ENCODE results near the gene CAPN10. TPM values are rescaled to one million over a fixed set of nuclear protein-coding genes. Genes with fewer than 3 reads are reported as not detected.

CAPN10 gene
- polyA plus RNA-seq, 3 donors, result 7.3 to 57.0 (median 7.4) TPM

DNA sequence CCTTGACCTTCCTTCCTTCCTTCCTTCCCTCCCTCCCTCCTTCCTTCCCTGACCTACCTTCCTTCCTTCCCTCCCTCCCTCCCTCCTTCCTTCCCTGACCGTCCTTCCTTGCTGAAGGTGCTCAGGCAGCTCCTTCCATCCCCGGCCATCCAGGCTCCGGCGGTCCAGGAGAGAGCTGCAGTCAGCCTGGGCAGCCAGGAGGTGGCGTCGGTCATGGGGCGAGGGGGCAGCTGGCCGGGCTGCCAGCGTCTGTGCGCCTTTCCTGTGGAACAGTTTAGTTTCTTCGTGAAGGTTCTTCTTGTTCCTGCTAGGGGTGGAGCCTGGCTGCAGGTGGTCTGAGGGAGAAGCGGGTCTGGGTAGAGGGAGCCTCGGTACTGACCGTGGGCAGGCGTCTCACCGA lies 54.4 kb downstream of the CAPN10 start:
- H2AFZ ChIP-seq (ENCODE audit: insufficient read depth, low read depth, low read length, poor library complexity, severe bottlenecking), result no peak overlapping the region
- TF ChIP-seq, protein P1, sequence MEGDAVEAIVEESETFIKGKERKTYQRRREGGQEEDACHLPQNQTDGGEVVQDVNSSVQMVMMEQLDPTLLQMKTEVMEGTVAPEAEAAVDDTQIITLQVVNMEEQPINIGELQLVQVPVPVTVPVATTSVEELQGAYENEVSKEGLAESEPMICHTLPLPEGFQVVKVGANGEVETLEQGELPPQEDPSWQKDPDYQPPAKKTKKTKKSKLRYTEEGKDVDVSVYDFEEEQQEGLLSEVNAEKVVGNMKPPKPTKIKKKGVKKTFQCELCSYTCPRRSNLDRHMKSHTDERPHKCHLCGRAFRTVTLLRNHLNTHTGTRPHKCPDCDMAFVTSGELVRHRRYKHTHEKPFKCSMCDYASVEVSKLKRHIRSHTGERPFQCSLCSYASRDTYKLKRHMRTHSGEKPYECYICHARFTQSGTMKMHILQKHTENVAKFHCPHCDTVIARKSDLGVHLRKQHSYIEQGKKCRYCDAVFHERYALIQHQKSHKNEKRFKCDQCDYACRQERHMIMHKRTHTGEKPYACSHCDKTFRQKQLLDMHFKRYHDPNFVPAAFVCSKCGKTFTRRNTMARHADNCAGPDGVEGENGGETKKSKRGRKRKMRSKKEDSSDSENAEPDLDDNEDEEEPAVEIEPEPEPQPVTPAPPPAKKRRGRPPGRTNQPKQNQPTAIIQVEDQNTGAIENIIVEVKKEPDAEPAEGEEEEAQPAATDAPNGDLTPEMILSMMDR (IDR thresholded peaks at IDR 0.05), result peak; percentile 35
- H3K4me3 ChIP-seq (replicated peaks in 1 of 3; ENCODE audit: low read depth in 2 of 3, low read length in 3 of 3), result no peak overlapping the region
- H3K79me2 ChIP-seq (ENCODE audit: insufficient read depth, low read length), result no peaks in the 10 kb centered on the region
- H3K27ac ChIP-seq (ENCODE audit: low read depth in 1 of 2, low read length in 2 of 2), result no peak overlapping the region
- no peaks in the 10 kb centered on the region for H4K20me1 ChIP-seq (ENCODE audit: insufficient read depth, low read length)
- Mint-ChIP-seq H3K4me3 (no peak overlapping the region), H3K36me3 (no peaks in the 10 kb centered on the region), H3K27me3 (ENCODE audit: low read depth in 3 of 3) (peaks cover 12 to 18% (median 12%) of the 10 kb centered on the region in 3 donors), H3K27ac (no peak overlapping the region), H3K4me1 (peaks cover 4% of the 10 kb centered on the region), H3K9me3 (peaks cover 0 to 22% (median 1%) of the 10 kb centered on the region in 7 donors)
- H3K27me3 ChIP-seq (ENCODE audit: control insufficient read depth in 2 of 2, insufficient read depth in 2 of 2, low read length in 2 of 2), result no peaks in the 10 kb centered on the region
- H3K9ac ChIP-seq (ENCODE audit: insufficient read depth, low read length, poor library complexity, severe bottlenecking), result no peak overlapping the region
- peaks cover 0 to 9% of the 10 kb centered on the region in 2 donors for H3K9me3 ChIP-seq (replicated peaks in 1 of 2; ENCODE audit: control insufficient read depth in 1 of 2, insufficient read depth in 1 of 2, low read length in 2 of 2)
- DNase-seq, result peak in 2 of 3 donors; percentile 21 to 23
- no peaks in the 10 kb centered on the region for H3K36me3 ChIP-seq (replicated peaks in 1 of 2; ENCODE audit: control insufficient read depth in 1 of 2, insufficient read depth in 2 of 2, low read length in 2 of 2)
- H3K4me2 ChIP-seq (replicated peaks; ENCODE audit: extremely low read depth, low read length, poor library complexity, severe bottlenecking), result no peak overlapping the region
- intact Hi-C loops (cut with micrococcal nuclease), result no loop called here
- H3K4me1 ChIP-seq (ENCODE audit: control insufficient read depth in 1 of 2, insufficient read depth in 2 of 2, low read length in 2 of 2), result peaks cover 3 to 7% of the 10 kb centered on the region in 2 donors
- WGBS (ENCODE audit: insufficient coverage), result 28% methylated on average over 5 of the region's 16 CpGs

- intact Hi-C loops (cut with micrococcal nuclease), result no loop called here
- no peak overlapping the region for H3K4me3 Mint-ChIP-seq
- TF ChIP-seq, protein P1 (IDR thresholded peaks at IDR 0.05), result no peak
- H3K36me3 Mint-ChIP-seq, result no peaks in the 10 kb centered on the region
- Histone ChIP-seq H3K36me3 (replicated peaks in 1 of 2; ENCODE audit: control insufficient read depth in 1 of 2, insufficient read depth in 2 of 2, low read length in 2 of 2) (no peaks in the 10 kb centered on the region), H3K4me2 (replicated peaks; ENCODE audit: extremely low read depth, low read length, poor library complexity, severe bottlenecking) (no peak overlapping the region), H3K9me3 (replicated peaks in 1 of 2; ENCODE audit: control insufficient read depth in 1 of 2, insufficient read depth in 1 of 2, low read length in 2 of 2) (peaks cover 0 to 11% of the 10 kb centered on the region in 2 donors), H2AFZ (ENCODE audit: insufficient read depth, low read depth, low read length, poor library complexity, severe bottlenecking) (no peak overlapping the region), H3K4me3 (replicated peaks in 1 of 3; ENCODE audit: low read depth in 2 of 3, low read length in 3 of 3) (no peak overlapping the region), H3K9ac (ENCODE audit: insufficient read depth, low read length, poor library complexity, severe bottlenecking) (no peak overlapping the region), H3K27me3 (ENCODE audit: control insufficient read depth in 2 of 2, insufficient read depth in 2 of 2, low read length in 2 of 2) (peaks cover 0 to 3% of the 10 kb centered on the region in 2 donors), H3K4me1 (ENCODE audit: control insufficient read depth in 1 of 2, insufficient read depth in 2 of 2, low read length in 2 of 2) (peaks cover 2 to 12% of the 10 kb centered on the region in 2 donors), H3K27ac (ENCODE audit: low read depth in 1 of 2, low read length in 2 of 2) (no peak overlapping the region), H4K20me1 (ENCODE audit: insufficient read depth, low read length) (no peaks in the 10 kb centered on the region), H3K79me2 (ENCODE audit: insufficient read depth, low read length) (no peaks in the 10 kb centered on the region)
- no peak for DNase-seq
- peaks cover 11% of the 10 kb centered on the region for H3K4me1 Mint-ChIP-seq
- H3K9me3 Mint-ChIP-seq, result peaks cover 1 to 25% (median 3%) of the 10 kb centered on the region in 7 donors
- H3K27ac Mint-ChIP-seq, result peak overlapping the region in 1 of 7 donors; percentile 16
- WGBS (ENCODE audit: insufficient coverage), result 92% methylated on average over 22 of the region's 36 CpGs
- peaks cover 11 to 21% (median 15%) of the 10 kb centered on the region in 3 donors for H3K27me3 Mint-ChIP-seq (ENCODE audit: low read depth in 3 of 3)
Measured at GRCh38 chr2:240642061-240642805, 55.7 kb downstream of the CAPN10 start.
